Psoas muscle (tissue), 8 donors: Measurements from ENCODE around the gene RIPOR2. TPM values are rescaled to one million over a fixed set of nuclear protein-coding genes. Genes with fewer than 3 reads are reported as not detected.

Experiments used
- ATAC-seq, 4 donors: fragments of 200-7000 bp; cut with Tn5 transposase; one replicate each; pipeline ENCODE4 v1.9.1; 2020; ENCODE audit warnings: moderate library complexity in 3 of 4, mild to moderate bottlenecking in 2 of 4
- DNase-seq, 2 donors: peaks; one replicate each; pipeline ENCODE4 v3.0.0-alpha.2; 2020
- H3K27ac ChIP-seq: fragments of 200-600 bp; one replicate; pipeline ENCODE4 v1.8.0; 2022
- H3K27me3 ChIP-seq, 3 donors: fragments of 200-600 bp in 1 of 3; one replicate each; pipeline versions ENCODE4 v1.6.1 to v1.8.0; 2013 to 2022; ENCODE audit warnings: low read length in 2 of 3, mild to moderate bottlenecking in 2 of 3, moderate library complexity in 1 of 3; ENCODE audit not compliant: insufficient read depth in 3 of 3
- H3K36me3 ChIP-seq, 2 donors: fragments of 200-600 bp in 1 of 2; one replicate each; pipeline versions ENCODE4 v1.6.1 to v1.8.0; 2013 to 2022; ENCODE audit warnings: low read depth in 1 of 2, mild to moderate bottlenecking in 1 of 2, moderate library complexity in 1 of 2; ENCODE audit not compliant: insufficient read depth in 1 of 2
- H3K4me1 ChIP-seq: fragments of 200-600 bp; one replicate; pipeline ENCODE4 v1.8.0; 2022
- H3K4me3 ChIP-seq: fragments of 200-600 bp; one replicate; pipeline ENCODE4 v1.8.0; 2022; ENCODE audit warnings: mild to moderate bottlenecking
- H3K9me3 ChIP-seq: fragments of 200-600 bp; one replicate; pipeline ENCODE4 v1.8.0; 2022
- CTCF ChIP-seq: fragments of 200-600 bp; IDR thresholded peaks from one replicate; pipeline ENCODE4 v1.8.0; 2022; ENCODE audit warnings: antibody characterized with exemption
- WGBS, 3 donors: extraction: QIAGEN DNeasy Blood & Tissue Kit; methylation state at CpG; one replicate each; pipeline versions ENCODE4 v1.1.6 to v1.1.7; 2013; 5-methylcytosine and 5-hydroxymethylcytosine counted together
- intact Hi-C, 2 donors: fragments of 100-400 bp; cut with DNase I; formaldehyde crosslinking; loops; one replicate each; pipeline versions ENCODE4 v1.11.0 to v1.14.2; 2022
- polyA plus RNA-seq, 3 donors: library from polyadenylated mRNA; stranded (reverse); fragments of 200-250 nt; gene quantifications; one replicate each; pipeline ENCODE4 v1.2.3, GENCODE V29; 2013
- total RNA-seq, 4 donors: library from RNA; stranded (reverse); fragmentation: NEBNext Ultra II Directional in 2 of 4; extraction: Animal tissue kit (Norgen Biotek cat#: 25700) in 2 of 4; gene quantifications; one replicate each; pipeline versions ENCODE4 v1.2.1 to v1.2.4, GENCODE V29; 2021 to 2023
- donor health status: healthy with polysubstance abuse.
- donor health status: DM: no; HTN: no; CAD: no; lungs with moderate emphysema.
- donor health status: Bipolar disorder and iron deficiency.
- donor health status: healthy.
- donor health status: DM: yes; HTN: yes; CAD: no.
- donor health status: DM: no; HTN: no; CAD: no.
- donor health status: DM: no; HTN: no; CAD: no.
- donor health status: DM: yes; HTN: yes; CAD: no.

Gene RIPOR2
- total and polyA plus RNA-seq, 7 donors: 1.3 to 13.2 (median 7.1) TPM

GRCh38 chr6:24825130-24825630, 110.6 kb downstream of the RIPOR2 start:
- Histone ChIP-seq H3K9me3 (no peaks in the 10 kb centered on the region), H3K4me1 (no peaks in the 10 kb centered on the region), H3K27ac (no peak overlapping the region), H3K36me3 (peaks cover 0 to 59% of the 10 kb centered on the region in 2 donors), H3K27me3 (no peaks in the 10 kb centered on the region), H3K4me3 (no peak overlapping the region)
- 53 to 66% (median 59%) methylated on average over 2 of the region's 2 CpGs for WGBS, 3 donors
- DNase-seq: no peak
- intact Hi-C loops: no loop called here
- TF ChIP-seq CTCF: no peak
- no peak for ATAC-seq

- TF ChIP-seq CTCF: no peak
- Histone ChIP-seq H3K27ac (no peak overlapping the region), H3K27me3 (no peaks in the 10 kb centered on the region), H3K9me3 (no peaks in the 10 kb centered on the region), H3K36me3 (peaks cover 0 to 53% of the 10 kb centered on the region in 2 donors), H3K4me3 (no peak overlapping the region), H3K4me1 (no peaks in the 10 kb centered on the region)
- 82 to 85% (median 82%) methylated on average over 6 of the region's 6 CpGs for WGBS, 3 donors
- DNase-seq (no peak), ATAC-seq (no peak)
- intact Hi-C loops: no loop called here
Observed at GRCh38 chr6:24824142-24824938, 111.4 kb downstream of the RIPOR2 start.

- no peaks in the 10 kb centered on the region for H3K4me1 ChIP-seq
- WGBS, 3 donors: 86 to 96% (median 88%) methylated on average over 2 of the region's 2 CpGs
- no peak for TF ChIP-seq CTCF
- no peaks in the 10 kb centered on the region for H3K9me3 ChIP-seq
- H3K36me3 ChIP-seq: peaks cover 0 to 52% of the 10 kb centered on the region in 2 donors
- no peak overlapping the region for H3K4me3 ChIP-seq
- H3K27ac ChIP-seq: no peak overlapping the region
- ATAC-seq (no peak), DNase-seq (no peak)
- H3K27me3 ChIP-seq: no peaks in the 10 kb centered on the region
- intact Hi-C loops: no loop called here
Observed at GRCh38 chr6:24823185-24823584, 112.6 kb downstream of the RIPOR2 start.

- WGBS, 3 donors: 95 to 97% (median 97%) methylated on average over 6 of the region's 6 CpGs
- no peaks in the 10 kb centered on the region for H3K4me1 ChIP-seq
- ATAC-seq (no peak), DNase-seq (no peak)
- TF ChIP-seq CTCF: no peak
- H3K9me3 ChIP-seq: no peaks in the 10 kb centered on the region
- H3K27me3 ChIP-seq: no peaks in the 10 kb centered on the region
- intact Hi-C loops: no loop called here
- H3K4me3 ChIP-seq: no peak overlapping the region
- H3K36me3 ChIP-seq: peaks cover 0 to 52% of the 10 kb centered on the region in 2 donors
- no peak overlapping the region for H3K27ac ChIP-seq
Observed at GRCh38 chr6:24822696-24823095, 113.1 kb downstream of the RIPOR2 start.
